Activated CD4-positive, alpha-beta T cell treated with anti-CD3 and anti-CD28 coated beads, Interleukin-10, Interleukin-2, amounts not matched to agents 100 ng/mL and 50 ng/mL, durations not matched to agents 16 hours and 8 hours (primary cell): ENCODE measurements around the gene GLRX5.

Experiments
- DNase-seq: peaks from one replicate; pipeline ENCODE4 v3.0.0-alpha.2; 2020

GLRX5 gene

GRCh38 chr14:95519699-95520098 lies 15.2 kb upstream of the GLRX5 start:
- peak; percentile 94 for DNase-seq

GRCh38 chr14:95520346-95520745 lies 14.5 kb upstream of the GLRX5 start:
- peak; percentile 77 for DNase-seq

GRCh38 chr14:95521001-95521400 lies 13.8 kb upstream of the GLRX5 start:
- no peak for DNase-seq

GRCh38 chr14:95522116-95522515 lies 12.7 kb upstream of the GLRX5 start:
- DNase-seq: no peak

GRCh38 chr14:95522556-95522955 lies 12.3 kb upstream of the GLRX5 start:
- peak; percentile 43 for DNase-seq

- DNase-seq: peak; percentile 88
Measured at GRCh38 chr14:95523051-95523814, 11.6 kb upstream of the GLRX5 start.

- DNase-seq: peak; percentile 81
Measured at GRCh38 chr14:95523815-95524448, 10.9 kb upstream of the GLRX5 start.

GRCh38 chr14:95524706-95525512 lies 9.9 kb upstream of the GLRX5 start:
- no peak for DNase-seq

GRCh38 chr14:95525999-95526398 lies 8.9 kb upstream of the GLRX5 start:
- no peak for DNase-seq

GRCh38 chr14:95526483-95527386 lies 8.1 kb upstream of the GLRX5 start:
- no peak for DNase-seq

GRCh38 chr14:95527387-95528002 lies 7.4 kb upstream of the GLRX5 start:
- peak; percentile 78 for DNase-seq

GRCh38 chr14:95529216-95529615 lies 5.6 kb upstream of the GLRX5 start:
- DNase-seq: no peak

- DNase-seq: no peak
Measured at GRCh38 chr14:95530473-95531276, 4.2 kb upstream of the GLRX5 start.

- DNase-seq: peak; percentile 39
Measured at GRCh38 chr14:95531473-95531872, 3.4 kb upstream of the GLRX5 start.

- DNase-seq: no peak
Measured at GRCh38 chr14:95531969-95532368, 2.9 kb upstream of the GLRX5 start.

GRCh38 chr14:95533391-95533821 lies 1.4 kb upstream of the GLRX5 start:
- DNase-seq: peak; percentile 44

GRCh38 chr14:95533822-95534221 lies 1.0 kb upstream of the GLRX5 start:
- no peak for DNase-seq

- no peak for DNase-seq
Measured at GRCh38 chr14:95535226-95536021, 574 bp downstream of the GLRX5 start.

GRCh38 chr14:95536036-95536593 lies 1.3 kb downstream of the GLRX5 start:
- no peak for DNase-seq

- DNase-seq: no peak
Measured at GRCh38 chr14:95536671-95537070, 1.8 kb downstream of the GLRX5 start.
